A673 (cell line): ENCODE measurements around the gene DGCR8.

Source experiments
- EZH2 ChIP-seq: fragments of 200-600 bp; sonication (generic); IDR thresholded peaks from 2 replicates; pipeline ENCODE4 v1.6.1; 2017; ENCODE audit warnings: borderline replicate concordance, low read depth, mild to moderate bottlenecking, mixed read lengths, antibody characterized with exemption, low read length; ENCODE audit not compliant: poor library complexity, severe bottlenecking
- TF ChIP-seq, protein P1 (sequence below): fragments of 300-800, 200-600 bp; sonication (generic); conservative IDR thresholded peaks from 2 replicates; pipeline ENCODE4 v1.5.1; 2017; ENCODE audit warnings: low read depth, mild to moderate bottlenecking, antibody characterized with exemption, low read length, moderate library complexity, mixed read lengths

DNA sequence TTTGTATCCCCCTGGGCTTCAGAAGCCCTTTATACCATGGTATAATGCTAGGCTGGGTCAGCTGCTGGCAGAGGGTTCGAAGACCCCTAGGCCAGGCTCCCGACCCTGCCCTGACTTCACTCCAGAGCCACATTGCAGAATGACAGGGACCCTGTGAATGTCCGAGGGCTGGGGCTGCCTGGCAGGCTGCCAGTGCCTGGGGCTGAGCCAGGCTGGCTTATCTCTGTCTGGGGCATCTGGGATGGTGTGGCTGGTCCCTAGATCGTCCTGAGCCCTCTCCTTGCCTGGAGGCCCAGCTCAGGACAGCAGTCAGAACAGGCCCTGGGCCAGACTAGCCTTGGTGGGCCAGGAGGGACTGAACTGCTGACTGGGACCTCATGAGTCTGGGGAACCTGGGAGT lies 55.2 kb downstream of the DGCR8 start:
- no peak for TF ChIP-seq EZH2
- TF ChIP-seq, protein P1, sequence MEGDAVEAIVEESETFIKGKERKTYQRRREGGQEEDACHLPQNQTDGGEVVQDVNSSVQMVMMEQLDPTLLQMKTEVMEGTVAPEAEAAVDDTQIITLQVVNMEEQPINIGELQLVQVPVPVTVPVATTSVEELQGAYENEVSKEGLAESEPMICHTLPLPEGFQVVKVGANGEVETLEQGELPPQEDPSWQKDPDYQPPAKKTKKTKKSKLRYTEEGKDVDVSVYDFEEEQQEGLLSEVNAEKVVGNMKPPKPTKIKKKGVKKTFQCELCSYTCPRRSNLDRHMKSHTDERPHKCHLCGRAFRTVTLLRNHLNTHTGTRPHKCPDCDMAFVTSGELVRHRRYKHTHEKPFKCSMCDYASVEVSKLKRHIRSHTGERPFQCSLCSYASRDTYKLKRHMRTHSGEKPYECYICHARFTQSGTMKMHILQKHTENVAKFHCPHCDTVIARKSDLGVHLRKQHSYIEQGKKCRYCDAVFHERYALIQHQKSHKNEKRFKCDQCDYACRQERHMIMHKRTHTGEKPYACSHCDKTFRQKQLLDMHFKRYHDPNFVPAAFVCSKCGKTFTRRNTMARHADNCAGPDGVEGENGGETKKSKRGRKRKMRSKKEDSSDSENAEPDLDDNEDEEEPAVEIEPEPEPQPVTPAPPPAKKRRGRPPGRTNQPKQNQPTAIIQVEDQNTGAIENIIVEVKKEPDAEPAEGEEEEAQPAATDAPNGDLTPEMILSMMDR, result no peak
